Activated T-cell treated with anti-CD3 and anti-CD28 coated beads for 4 hours (primary cell): Measurements from ENCODE around the gene P2RX4.
"Not testable (repeated sequence)": the region's sequence is repeated elsewhere in the genome, so short reads cannot be mapped to it uniquely, and the experiment has no call there.

Experiments
- DNase-seq: peaks from one replicate; pipeline ENCODE4 v3.0.0-alpha.2; 2020

Gene P2RX4

GRCh38 chr12:121279507-121279915, 69.6 kb downstream of the P2RX4 start:
- no peak for DNase-seq

GRCh38 chr12:121280531-121280930, 70.6 kb downstream of the P2RX4 start:
- DNase-seq: not testable (repeated sequence)

GRCh38 chr12:121281116-121281515, 71.2 kb downstream of the P2RX4 start:
- not testable (repeated sequence) for DNase-seq

- DNase-seq: no peak
Measured at GRCh38 chr12:121282072-121282742, 72.3 kb downstream of the P2RX4 start.

- DNase-seq: not testable (repeated sequence)
Measured at GRCh38 chr12:121282910-121283309, 73.0 kb downstream of the P2RX4 start.

- DNase-seq: no peak
Measured at GRCh38 chr12:121283388-121283787, 73.5 kb downstream of the P2RX4 start.
